Epithelial cell of esophagus (primary cell): ENCODE measurements around the gene VRK3.
A peak's percentile ranks its signal among the peaks of the same experiment; 100 is the strongest.

Source experiments
- DNase-seq: peaks from one replicate; pipeline ENCODE4 v3.0.0; 2010; ENCODE audit warnings: low read depth
- H3K4me3 ChIP-seq: 2 replicates; pipeline ENCODE4 v1.5.1; 2011; ENCODE audit warnings: mild to moderate bottlenecking, low read length, control low read depth
- CTCF ChIP-seq: IDR thresholded peaks from 2 replicates; pipeline ENCODE4 v1.5.1; 2011; ENCODE audit warnings: low read depth, mild to moderate bottlenecking, low read length, control low read depth, inconsistent platforms; ENCODE audit not compliant: insufficient read depth; ENCODE audit errors: missing control alignments

Gene VRK3

GRCh38 chr19:50044922-50045321 lies 19.8 kb upstream of the VRK3 start:
- DNase-seq, result no peak
- no peak for TF ChIP-seq CTCF
- H3K4me3 ChIP-seq, result no peak overlapping the region

- no peak overlapping the region for H3K4me3 ChIP-seq
- no peak for DNase-seq
- TF ChIP-seq CTCF, result no peak
Observed at GRCh38 chr19:50043967-50044366, 18.8 kb upstream of the VRK3 start.

GRCh38 chr19:50042363-50043024 lies 17.3 kb upstream of the VRK3 start:
- DNase-seq, result no peak
- no peak overlapping the region for H3K4me3 ChIP-seq
- no peak for TF ChIP-seq CTCF

- no peak for TF ChIP-seq CTCF
- no peak overlapping the region for H3K4me3 ChIP-seq
- no peak for DNase-seq
Observed at GRCh38 chr19:50040967-50041366, 15.8 kb upstream of the VRK3 start.

- DNase-seq, result no peak
- H3K4me3 ChIP-seq, result no peak overlapping the region
- no peak for TF ChIP-seq CTCF
Observed at GRCh38 chr19:50039968-50040367, 14.8 kb upstream of the VRK3 start.

- DNase-seq, result peak; percentile 87
- TF ChIP-seq CTCF, result no peak
- no peak overlapping the region for H3K4me3 ChIP-seq
Observed at GRCh38 chr19:50036908-50037307, 11.7 kb upstream of the VRK3 start.

- TF ChIP-seq CTCF, result no peak
- DNase-seq, result no peak
- no peak overlapping the region for H3K4me3 ChIP-seq
Observed at GRCh38 chr19:50030937-50031336, 5.8 kb upstream of the VRK3 start.
